SU-DHL-6 (cell line): ENCODE results near the gene SPINK7.
"Not testable (repeated sequence)": the region's sequence is repeated elsewhere in the genome, so short reads cannot be mapped to it uniquely, and the experiment has no call there.

Experiments used
- H2AFZ ChIP-seq: fragments of 200-600 bp; sonication (generic); 2 replicates; pipeline ENCODE4 v1.6.1; 2014; ENCODE audit warnings: low read depth, mild to moderate bottlenecking, moderate library complexity, mixed read lengths, antibody characterized with exemption, low read length; ENCODE audit not compliant: severe bottlenecking
- H3F3A ChIP-seq: fragments of 200-600 bp; shearing (Covaris generic); 2 replicates; pipeline ENCODE4 v1.6.0; 2016; ENCODE audit warnings: antibody characterized with exemption, mild to moderate bottlenecking; ENCODE audit not compliant: insufficient read depth
- H3K27ac ChIP-seq: fragments of 200-600 bp; sonication (generic); 2 replicates; pipeline ENCODE4 v1.5.1; 2016; ENCODE audit warnings: low read depth, mild to moderate bottlenecking, low read length, moderate library complexity, mixed read lengths
- H3K27me3 ChIP-seq: fragments of 200-600 bp; sonication (generic), shearing (Covaris generic); 2 replicates; pipeline ENCODE4 v1.6.0; 2014; ENCODE audit warnings: mild to moderate bottlenecking, low read length
- H3K36me3 ChIP-seq: fragments of 200-600 bp; sonication (generic); 2 replicates; pipeline ENCODE4 v1.6.1; 2014; ENCODE audit warnings: mild to moderate bottlenecking, low read length, mixed read lengths
- H3K4me2 ChIP-seq: fragments of 300-600, 200-600 bp; shearing (Covaris generic), sonication (generic); 2 replicates; pipeline ENCODE4 v1.6.0; 2014; ENCODE audit warnings: low read length, low read depth, mild to moderate bottlenecking; ENCODE audit not compliant: poor library complexity, severe bottlenecking
- H3K4me3 ChIP-seq: fragments of 200-600 bp; sonication (generic); 2 replicates; pipeline ENCODE4 v1.5.1; 2014; ENCODE audit warnings: antibody characterized with exemption, low read length, mild to moderate bottlenecking, mixed read lengths; ENCODE audit not compliant: insufficient read depth, poor library complexity, severe bottlenecking
- H3K79me2 ChIP-seq: fragments of 200-600 bp; sonication (generic); 2 replicates; pipeline ENCODE4 v1.6.1; 2014; ENCODE audit warnings: mild to moderate bottlenecking, low read length, moderate library complexity; ENCODE audit not compliant: insufficient read depth
- H3K9ac ChIP-seq: fragments of 200-600 bp; sonication (generic); 2 replicates; pipeline ENCODE4 v1.7.0; 2014; ENCODE audit warnings: mild to moderate bottlenecking, low read length
- H3K9me2 ChIP-seq: fragments of 200-600 bp; sonication (generic); replicated peaks from 2 replicates; pipeline ENCODE4 v1.6.1; 2014; ENCODE audit warnings: low read length; ENCODE audit not compliant: insufficient read depth
- H3K9me3 ChIP-seq: fragments of 200-600 bp; sonication (generic); 2 replicates; pipeline ENCODE4 v1.6.1; 2014; ENCODE audit warnings: low read length, mixed read lengths; ENCODE audit not compliant: insufficient read depth
- H4K20me1 ChIP-seq: fragments of 200-600 bp; sonication (generic); 2 replicates; pipeline ENCODE4 v1.6.1; 2014; ENCODE audit warnings: low read depth, mild to moderate bottlenecking, antibody characterized with exemption, low read length, moderate library complexity, mixed read lengths
- CTCF ChIP-seq: fragments of 200-600 bp; sonication (generic); IDR thresholded peaks from one replicate; pipeline ENCODE4 v1.5.1; 2017; ENCODE audit warnings: antibody characterized with exemption, mild to moderate bottlenecking, low read length, moderate library complexity; ENCODE audit not compliant: insufficient read depth, poor library complexity, severe bottlenecking
- EZH2phosphoT487 ChIP-seq: fragments of 200-600 bp; sonication (generic), shearing (Covaris generic); conservative IDR thresholded peaks from 2 replicates; pipeline ENCODE4 v1.6.1; 2018; ENCODE audit warnings: mild to moderate bottlenecking, antibody characterized with exemption, low read length, moderate library complexity, mixed read lengths

The SPINK7 gene

GRCh38 chr5:148314187-148314586 is 2.0 kb downstream of the SPINK7 start:
- H3K27ac ChIP-seq = no peak overlapping the region
- no peaks in the 10 kb centered on the region for H3K9me3 ChIP-seq
- no peaks in the 10 kb centered on the region for H3F3A ChIP-seq
- H3K79me2 ChIP-seq = no peaks in the 10 kb centered on the region
- H2AFZ ChIP-seq = no peak overlapping the region
- H3K36me3 ChIP-seq = no peaks in the 10 kb centered on the region
- TF ChIP-seq EZH2phosphoT487 = no peak
- no peak for TF ChIP-seq CTCF
- no peaks in the 10 kb centered on the region for H3K9me2 ChIP-seq
- H4K20me1 ChIP-seq = no peaks in the 10 kb centered on the region
- H3K9ac ChIP-seq = no peak overlapping the region
- no peaks in the 10 kb centered on the region for H3K27me3 ChIP-seq
- H3K4me3 ChIP-seq = no peak overlapping the region
- no peak overlapping the region for H3K4me2 ChIP-seq

GRCh38 chr5:148314731-148315130 is 2.5 kb downstream of the SPINK7 start:
- no peak overlapping the region for H3K4me2 ChIP-seq
- no peak overlapping the region for H2AFZ ChIP-seq
- no peaks in the 10 kb centered on the region for H3F3A ChIP-seq
- no peak overlapping the region for H3K27ac ChIP-seq
- H3K9me2 ChIP-seq = no peaks in the 10 kb centered on the region
- no peaks in the 10 kb centered on the region for H3K79me2 ChIP-seq
- no peaks in the 10 kb centered on the region for H3K27me3 ChIP-seq
- no peaks in the 10 kb centered on the region for H3K9me3 ChIP-seq
- no peaks in the 10 kb centered on the region for H4K20me1 ChIP-seq
- H3K36me3 ChIP-seq = no peaks in the 10 kb centered on the region
- no peak overlapping the region for H3K9ac ChIP-seq
- H3K4me3 ChIP-seq = no peak overlapping the region
- no peak for TF ChIP-seq CTCF
- TF ChIP-seq EZH2phosphoT487 = no peak

GRCh38 chr5:148320011-148320963 is 8.1 kb downstream of the SPINK7 start:
- not testable (repeated sequence) for H2AFZ ChIP-seq, H3K4me3 ChIP-seq, H3K27ac ChIP-seq

GRCh38 chr5:148333262-148333849 is 21.1 kb downstream of the SPINK7 start:
- Histone ChIP-seq H3K27ac (no peak overlapping the region), H3K4me3 (no peak overlapping the region), H3K27me3 (no peaks in the 10 kb centered on the region), H3K36me3 (no peaks in the 10 kb centered on the region), H3K79me2 (no peaks in the 10 kb centered on the region), H3K9me2 (no peaks in the 10 kb centered on the region), H3K9ac (no peak overlapping the region), H3F3A (no peaks in the 10 kb centered on the region), H3K4me2 (no peak overlapping the region), H3K9me3 (no peaks in the 10 kb centered on the region), H4K20me1 (no peaks in the 10 kb centered on the region), H2AFZ (no peak overlapping the region)
- TF ChIP-seq CTCF (no peak), EZH2phosphoT487 (no peak)

More at GRCh38 chr5:148320011-148320963, 8.1 kb downstream of the SPINK7 start:
- not testable (repeated sequence) for H3K9me3 ChIP-seq, H3K36me3 ChIP-seq, H3K9ac ChIP-seq, H3F3A ChIP-seq, H3K27me3 ChIP-seq, H4K20me1 ChIP-seq, H3K79me2 ChIP-seq, H3K9me2 ChIP-seq, H3K4me2 ChIP-seq
